GM12864 (cell line): ENCODE data around the gene ZNF189.

ENCODE experiments used
- DNase-seq: peaks from one replicate; pipeline ENCODE4 v3.0.0-alpha.2; 2011; ENCODE audit warnings: low read depth
- H3K4me3 ChIP-seq: 2 replicates; pipeline ENCODE4 v1.5.1; 2011; ENCODE audit warnings: mild to moderate bottlenecking, low read depth, low read length, control low read depth
- CTCF ChIP-seq: IDR thresholded peaks from 2 replicates; pipeline ENCODE4 v1.5.1; 2011; ENCODE audit warnings: low read depth, mild to moderate bottlenecking, moderate library complexity, low read length, control low read depth, inconsistent platforms; ENCODE audit errors: missing control alignments

ZNF189 gene

GRCh38 chr9:101432740-101433139, 34.1 kb downstream of the ZNF189 start:
- TF ChIP-seq CTCF: no peak

GRCh38 chr9:101433229-101433628, 34.6 kb downstream of the ZNF189 start:
- no peak overlapping the region for H3K4me3 ChIP-seq
- no peak for TF ChIP-seq CTCF
- DNase-seq: no peak

More at GRCh38 chr9:101432740-101433139, 34.1 kb downstream of the ZNF189 start:
- DNase-seq: no peak
- no peak overlapping the region for H3K4me3 ChIP-seq

GRCh38 chr9:101434998-101435397, 36.3 kb downstream of the ZNF189 start:
- H3K4me3 ChIP-seq: no peak overlapping the region
- TF ChIP-seq CTCF: no peak
- no peak for DNase-seq

- H3K4me3 ChIP-seq: no peak within 1 kb of the TSS
- no peak for DNase-seq
- TF ChIP-seq CTCF: no peak
These were observed 37.0 kb downstream of the ZNF189 start, which contains the start of gene ALDOB for GRCh38 chr9:101435601-101436079. Gene ALDOB, minus strand, starts transcription at chr9:101435774. Its CDS starts 4,887 bp downstream, at chr9:101430887.

GRCh38 chr9:101437806-101438232, 39.2 kb downstream of the ZNF189 start:
- TF ChIP-seq CTCF: no peak
- no peak for DNase-seq
- H3K4me3 ChIP-seq: no peak overlapping the region

- no peak for TF ChIP-seq CTCF
- no peak overlapping the region for H3K4me3 ChIP-seq
- no peak for DNase-seq
These were observed 39.9 kb downstream of the ZNF189 start for GRCh38 chr9:101438523-101438922.

GRCh38 chr9:101440714-101441230, 42.1 kb downstream of the ZNF189 start:
- no peak for DNase-seq
- H3K4me3 ChIP-seq: no peak overlapping the region
- no peak for TF ChIP-seq CTCF
